ENCODE results near the gene B4GAT1. TPM values are rescaled to one million over a fixed set of nuclear protein-coding genes. Genes with fewer than 3 reads are reported as not detected.

B4GAT1 gene
- total RNA-seq, 1 donor from 2014 or later: 52.9 TPM

DNA sequence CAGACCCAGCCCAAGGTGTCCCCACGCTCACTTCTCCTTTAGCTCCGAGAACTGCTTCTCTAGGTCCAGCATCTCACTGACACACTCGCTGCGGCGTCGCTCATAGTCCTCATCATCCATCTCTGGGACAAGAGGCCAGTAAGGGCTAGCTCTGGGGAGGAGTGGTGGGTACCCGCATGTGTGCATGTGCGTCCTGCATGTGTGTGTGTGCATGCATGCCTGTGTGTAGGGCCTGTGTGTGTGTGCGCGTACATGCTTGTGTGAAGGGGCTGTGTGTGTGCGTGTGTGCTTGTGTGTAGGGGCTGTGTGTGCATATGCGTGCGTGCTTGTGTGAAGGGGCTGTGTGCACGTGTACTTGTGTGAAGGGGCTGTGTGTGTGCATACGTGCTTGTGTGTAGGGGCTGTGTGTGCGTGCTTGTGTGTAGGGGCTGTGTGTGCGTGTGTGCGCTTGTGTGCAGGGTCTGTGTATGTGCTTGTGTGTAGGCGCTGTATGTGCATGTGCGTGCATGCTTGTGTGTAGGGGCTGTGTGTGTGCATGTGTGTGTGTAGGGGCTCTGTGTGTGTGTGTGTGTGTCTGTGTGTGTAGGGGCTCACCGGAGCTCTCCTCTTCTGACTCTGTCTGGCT lies 5.8 kb downstream of the B4GAT1 start:
- peaks cover 43% of the 10 kb centered on the region for H3K4me1 ChIP-seq
- no peaks in the 10 kb centered on the region for H3K27me3 ChIP-seq (ENCODE audit: low read depth)
- H3K36me3 ChIP-seq: peaks cover 58% of the 10 kb centered on the region
- H3K9me3 ChIP-seq (replicated peaks): no peaks in the 10 kb centered on the region
- no peak overlapping the region for H3K4me3 ChIP-seq
- no peak for DNase-seq
- TF ChIP-seq, protein P1, sequence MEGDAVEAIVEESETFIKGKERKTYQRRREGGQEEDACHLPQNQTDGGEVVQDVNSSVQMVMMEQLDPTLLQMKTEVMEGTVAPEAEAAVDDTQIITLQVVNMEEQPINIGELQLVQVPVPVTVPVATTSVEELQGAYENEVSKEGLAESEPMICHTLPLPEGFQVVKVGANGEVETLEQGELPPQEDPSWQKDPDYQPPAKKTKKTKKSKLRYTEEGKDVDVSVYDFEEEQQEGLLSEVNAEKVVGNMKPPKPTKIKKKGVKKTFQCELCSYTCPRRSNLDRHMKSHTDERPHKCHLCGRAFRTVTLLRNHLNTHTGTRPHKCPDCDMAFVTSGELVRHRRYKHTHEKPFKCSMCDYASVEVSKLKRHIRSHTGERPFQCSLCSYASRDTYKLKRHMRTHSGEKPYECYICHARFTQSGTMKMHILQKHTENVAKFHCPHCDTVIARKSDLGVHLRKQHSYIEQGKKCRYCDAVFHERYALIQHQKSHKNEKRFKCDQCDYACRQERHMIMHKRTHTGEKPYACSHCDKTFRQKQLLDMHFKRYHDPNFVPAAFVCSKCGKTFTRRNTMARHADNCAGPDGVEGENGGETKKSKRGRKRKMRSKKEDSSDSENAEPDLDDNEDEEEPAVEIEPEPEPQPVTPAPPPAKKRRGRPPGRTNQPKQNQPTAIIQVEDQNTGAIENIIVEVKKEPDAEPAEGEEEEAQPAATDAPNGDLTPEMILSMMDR (IDR thresholded peaks at IDR 0.05; ENCODE audit: borderline replicate concordance): no peak
- H3K27ac ChIP-seq (replicated peaks): no peak overlapping the region
- intact Hi-C loops (cut with micrococcal nuclease): no loop called here

DNA sequence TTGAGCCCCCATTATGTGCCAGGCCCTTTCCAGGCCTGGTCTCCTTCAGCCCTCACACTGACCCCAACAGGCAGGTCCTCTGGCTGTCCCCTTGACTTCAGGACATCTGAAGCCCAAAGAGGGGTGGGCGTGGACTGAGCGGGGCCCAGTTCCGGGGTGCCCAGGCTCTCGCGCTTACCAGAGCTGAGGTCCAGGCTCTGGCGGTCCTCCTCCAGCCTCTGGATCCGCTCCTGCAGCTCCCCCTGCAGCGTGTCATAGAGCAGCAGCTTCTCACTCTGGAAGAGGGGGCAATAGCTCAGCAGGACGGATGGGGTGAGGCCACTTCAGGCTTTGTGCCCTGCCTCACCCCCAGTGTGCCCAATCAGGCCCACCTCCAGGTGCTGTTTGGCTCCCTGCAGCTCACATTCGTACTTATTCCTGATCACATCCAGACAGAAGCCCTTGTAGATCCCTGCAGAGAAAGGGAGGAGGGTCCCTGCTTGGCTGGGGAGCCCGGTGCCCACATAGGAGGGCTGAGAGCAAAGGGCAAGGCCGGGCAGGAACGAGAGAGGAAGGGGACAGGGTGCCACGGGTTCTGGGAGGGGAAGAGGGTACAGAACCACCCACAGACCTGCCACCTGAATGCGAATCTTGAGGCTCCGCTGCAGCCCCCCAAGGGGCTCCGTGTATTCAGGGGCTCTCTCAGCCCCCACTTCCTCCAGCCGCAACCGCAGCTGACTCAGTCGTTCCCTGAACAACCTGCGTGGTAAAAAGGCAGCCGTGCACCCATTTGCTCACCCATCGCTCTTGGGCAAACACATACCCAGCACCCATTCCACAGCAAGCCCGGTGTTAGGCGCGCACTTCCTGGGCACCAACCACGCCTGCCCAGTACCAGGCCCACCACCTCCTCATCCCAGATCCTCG lies 6.6 kb downstream of the B4GAT1 start:
- H3K9me3 ChIP-seq (replicated peaks): no peaks in the 10 kb centered on the region
- TF ChIP-seq, protein P1 (IDR thresholded peaks at IDR 0.05; ENCODE audit: borderline replicate concordance): no peak
- H3K4me3 ChIP-seq: no peak overlapping the region
- H3K27me3 ChIP-seq (ENCODE audit: low read depth): no peaks in the 10 kb centered on the region
- H3K36me3 ChIP-seq: peaks cover 58% of the 10 kb centered on the region
- peaks cover 43% of the 10 kb centered on the region for H3K4me1 ChIP-seq
- H3K27ac ChIP-seq (replicated peaks): no peak overlapping the region
- intact Hi-C loops (cut with micrococcal nuclease): no loop called here
- DNase-seq: no peak

DNA sequence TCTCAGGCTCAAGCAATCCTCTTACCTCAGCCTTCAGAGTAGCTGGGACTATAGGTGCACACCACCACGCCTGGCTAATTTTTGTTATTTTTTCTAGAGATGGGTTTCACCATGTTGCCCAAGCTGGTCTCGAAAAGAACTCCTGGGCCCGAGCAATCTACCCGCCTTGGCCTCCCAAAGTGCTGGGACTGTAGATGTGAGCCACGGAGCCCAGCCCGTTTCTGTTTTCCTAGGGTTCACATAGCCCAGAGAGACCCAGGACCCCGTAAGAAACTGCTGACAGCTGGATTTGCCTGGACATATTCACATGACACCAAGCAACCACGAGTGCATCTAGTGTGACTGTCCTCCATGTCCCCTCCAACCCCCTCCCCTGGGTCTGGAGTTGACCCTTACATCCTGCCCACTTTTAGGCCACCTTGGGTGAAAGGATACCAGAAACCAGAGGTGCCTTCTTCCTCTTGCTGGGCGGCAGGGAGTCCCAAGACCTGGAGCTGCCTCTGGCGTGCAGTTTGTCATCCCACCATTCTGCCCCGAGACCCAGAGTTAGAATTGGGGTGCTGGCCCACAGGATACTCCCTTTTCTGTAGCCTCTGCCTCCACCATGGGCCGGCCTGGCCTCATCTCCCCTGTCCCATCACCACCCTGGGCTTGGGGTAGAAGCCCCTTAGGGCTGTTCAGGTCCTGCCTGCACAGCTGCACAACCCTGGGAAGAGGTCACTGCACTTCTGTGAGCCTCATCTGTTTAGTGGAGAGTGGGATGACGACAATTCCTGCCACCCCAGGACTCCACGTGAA lies 7.5 kb downstream of the B4GAT1 start:
- H3K4me3 ChIP-seq: no peak overlapping the region
- H3K27ac ChIP-seq (replicated peaks): no peak overlapping the region
- H3K36me3 ChIP-seq: peaks cover 58% of the 10 kb centered on the region
- TF ChIP-seq, protein P1 (IDR thresholded peaks at IDR 0.05; ENCODE audit: borderline replicate concordance): no peak
- intact Hi-C loops (cut with micrococcal nuclease): no loop called here
- H3K27me3 ChIP-seq (ENCODE audit: low read depth): no peaks in the 10 kb centered on the region
- no peaks in the 10 kb centered on the region for H3K9me3 ChIP-seq (replicated peaks)
- no peak for DNase-seq
- peaks cover 45% of the 10 kb centered on the region for H3K4me1 ChIP-seq

DNA sequence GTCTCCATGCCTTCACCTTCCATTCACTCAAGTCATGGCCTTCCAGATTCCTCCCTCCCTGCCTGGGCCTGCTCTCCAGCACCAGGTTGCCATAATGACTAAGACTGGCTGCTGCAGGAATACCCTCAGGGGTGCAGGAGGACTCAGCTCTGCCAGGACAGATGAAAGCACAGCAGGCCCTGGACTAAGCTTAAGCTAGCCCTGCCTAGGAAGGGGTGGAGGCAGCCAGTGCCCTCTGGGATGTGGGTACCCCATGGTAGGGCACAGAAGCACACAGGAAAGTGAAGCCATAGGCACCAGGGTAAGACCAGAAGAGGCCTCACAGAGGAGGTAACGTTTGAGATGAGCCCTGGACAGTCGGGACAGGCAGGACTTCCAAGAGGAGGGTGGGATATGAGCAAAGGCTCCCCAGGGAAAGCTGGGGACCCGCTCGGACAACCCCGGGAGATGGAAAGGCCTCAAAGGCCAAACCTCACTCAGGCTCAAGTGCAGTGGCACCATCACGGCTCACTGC lies 8.2 kb downstream of the B4GAT1 start:
- TF ChIP-seq, protein P1 (IDR thresholded peaks at IDR 0.05; ENCODE audit: borderline replicate concordance): no peak
- no peak for DNase-seq
- Histone ChIP-seq H3K36me3 (peaks cover 58% of the 10 kb centered on the region), H3K4me1 (peaks cover 42% of the 10 kb centered on the region), H3K27me3 (ENCODE audit: low read depth) (no peaks in the 10 kb centered on the region), H3K9me3 (replicated peaks) (no peaks in the 10 kb centered on the region), H3K4me3 (no peak overlapping the region), H3K27ac (replicated peaks) (no peak overlapping the region)
- intact Hi-C loops (cut with micrococcal nuclease): no loop called here

Data from left ventricle myocardium inferior (tissue), 1 donor.